ENCODE measurements around the gene P4HA2.

Gene P4HA2

GRCh38 chr5:132221781-132222648 is 5.6 kb downstream of the P4HA2 start:
- peak; percentile 76 for DNase-seq

- peak; percentile 32 for DNase-seq
Observed at GRCh38 chr5:132220491-132220890, 7.2 kb downstream of the P4HA2 start.

- DNase-seq: no peak
Observed at GRCh38 chr5:132219981-132220380, 7.7 kb downstream of the P4HA2 start.

DNA sequence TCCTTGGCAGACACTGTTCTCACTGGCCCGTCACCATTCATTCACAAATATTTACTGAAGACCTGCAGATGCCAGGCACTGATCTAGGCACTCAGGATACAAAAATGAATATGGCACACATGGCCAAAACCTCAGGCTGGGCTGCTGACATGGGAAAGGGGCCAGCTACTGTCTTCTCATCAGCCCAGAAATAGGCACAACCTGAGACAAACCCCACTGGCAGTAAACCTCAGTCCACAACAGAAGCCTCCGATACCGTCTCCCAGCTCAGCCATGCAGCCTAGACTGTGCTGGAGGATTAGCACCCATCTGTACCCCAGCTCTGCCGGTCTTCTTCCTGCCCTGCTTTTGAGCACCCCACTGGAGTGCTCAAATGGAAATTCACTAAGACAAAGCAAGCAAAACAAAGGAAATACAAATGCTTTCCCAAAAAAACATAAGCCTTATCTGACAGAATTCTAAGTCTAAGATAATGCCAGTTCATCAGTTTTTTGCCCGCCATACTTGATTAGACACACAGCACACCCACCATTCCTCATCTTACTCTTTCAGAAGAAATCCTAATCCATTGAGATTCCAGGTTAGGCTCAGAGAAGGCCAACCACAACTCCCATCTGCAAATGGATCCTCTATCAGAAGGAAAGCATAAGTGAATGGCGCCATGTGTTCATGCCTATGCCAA is 8.2 kb downstream of the P4HA2 start:
- no peak for DNase-seq

GRCh38 chr5:132218321-132218720 is 9.3 kb downstream of the P4HA2 start:
- DNase-seq: no peak

GRCh38 chr5:132215329-132215728 is 12.3 kb downstream of the P4HA2 start:
- peak; percentile 98 for DNase-seq

- no peak for DNase-seq
Observed at GRCh38 chr5:132214491-132214890, 13.2 kb downstream of the P4HA2 start.

GRCh38 chr5:132213666-132214065 is 14.0 kb downstream of the P4HA2 start:
- no peak for DNase-seq

DNA sequence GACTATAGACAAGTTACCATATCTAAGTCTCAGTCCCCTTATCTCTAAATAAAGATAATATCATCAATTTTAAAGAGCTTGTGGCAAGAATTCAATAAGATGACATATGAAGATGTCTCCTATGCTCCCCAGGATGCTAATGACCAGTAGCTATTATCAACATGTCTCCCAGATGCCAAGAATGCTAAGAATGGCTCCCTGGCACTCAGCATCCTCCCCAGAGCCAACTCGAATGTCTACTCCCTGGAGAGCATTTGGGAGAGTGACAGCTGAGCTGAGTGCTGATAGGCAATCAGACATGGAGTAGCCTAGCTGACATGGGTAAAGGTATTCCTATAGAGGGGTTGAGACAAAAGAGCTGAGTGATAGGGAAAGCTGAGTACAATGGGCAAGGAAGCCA is 15.9 kb downstream of the P4HA2 start:
- no peak for DNase-seq

DNA sequence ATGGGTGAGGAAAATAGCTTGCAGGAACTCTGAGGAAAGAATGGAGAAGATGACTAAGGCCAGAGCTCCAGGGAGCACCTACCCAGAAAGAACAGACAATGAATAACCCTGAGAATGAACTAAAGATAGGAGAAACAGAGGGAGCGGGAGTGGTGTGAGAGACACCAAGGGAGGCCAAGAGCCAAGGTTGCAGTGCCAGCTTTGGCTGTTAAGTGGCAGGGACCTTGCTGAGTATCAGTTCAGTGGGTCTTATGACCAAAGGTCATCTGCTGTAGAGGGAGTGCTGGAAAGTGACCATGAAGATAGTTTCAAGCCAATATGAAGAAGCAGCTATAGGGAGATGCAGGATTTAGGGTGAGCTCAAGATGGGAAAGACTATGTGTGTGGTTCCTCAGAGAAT is 16.7 kb downstream of the P4HA2 start:
- no peak for DNase-seq

DNA sequence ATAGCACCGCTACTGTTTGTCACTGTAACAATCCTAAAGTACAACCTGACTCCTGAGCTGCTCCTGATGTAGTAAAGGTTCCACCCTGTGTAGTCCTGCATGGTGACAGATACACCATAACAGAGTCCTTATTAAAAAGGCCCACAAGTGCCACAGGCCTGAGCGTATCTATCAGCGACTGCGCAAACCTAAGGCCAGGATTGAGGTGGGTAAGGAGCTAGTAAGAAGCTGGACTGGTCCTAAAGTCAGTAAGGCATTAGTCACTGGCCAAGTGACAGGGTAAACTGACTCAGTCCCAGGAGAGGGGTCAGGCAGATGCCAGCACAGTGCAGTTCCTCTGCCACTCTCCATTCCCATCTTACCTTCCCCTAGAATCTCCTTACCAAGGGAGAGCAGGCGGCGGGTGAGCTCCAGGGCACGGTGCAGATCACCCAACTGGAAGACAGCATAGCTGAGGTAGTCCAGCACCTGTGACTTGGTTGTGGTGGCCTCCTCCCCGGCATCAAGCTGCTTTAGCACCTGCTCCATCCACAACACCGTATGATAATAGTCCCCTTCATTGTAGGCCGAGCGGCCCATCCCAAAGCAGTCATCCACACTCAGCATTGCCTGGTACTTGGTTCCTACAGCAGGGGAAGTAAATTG is 17.6 kb downstream of the P4HA2 start:
- DNase-seq: no peak

DNA sequence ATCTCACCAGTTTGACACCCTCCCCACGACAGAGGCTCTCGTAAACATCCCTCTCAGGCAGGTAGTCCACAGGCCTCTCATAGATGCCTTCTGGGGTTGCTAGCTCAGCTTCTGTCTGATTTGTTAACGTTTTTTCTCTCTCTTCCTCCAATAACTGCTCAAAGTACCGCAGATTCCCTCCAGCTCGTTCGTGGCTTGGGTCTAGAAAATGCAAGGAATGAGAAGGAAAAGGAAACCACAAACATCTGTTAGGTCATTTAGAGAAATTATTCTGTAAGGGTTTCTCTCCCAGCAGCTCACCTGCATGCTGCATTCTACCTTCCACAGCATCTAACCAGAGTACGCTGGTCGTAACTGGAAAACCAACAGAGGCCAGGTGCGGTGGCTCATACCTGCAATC is 18.5 kb downstream of the P4HA2 start:
- peak; percentile 79 for DNase-seq

DNA sequence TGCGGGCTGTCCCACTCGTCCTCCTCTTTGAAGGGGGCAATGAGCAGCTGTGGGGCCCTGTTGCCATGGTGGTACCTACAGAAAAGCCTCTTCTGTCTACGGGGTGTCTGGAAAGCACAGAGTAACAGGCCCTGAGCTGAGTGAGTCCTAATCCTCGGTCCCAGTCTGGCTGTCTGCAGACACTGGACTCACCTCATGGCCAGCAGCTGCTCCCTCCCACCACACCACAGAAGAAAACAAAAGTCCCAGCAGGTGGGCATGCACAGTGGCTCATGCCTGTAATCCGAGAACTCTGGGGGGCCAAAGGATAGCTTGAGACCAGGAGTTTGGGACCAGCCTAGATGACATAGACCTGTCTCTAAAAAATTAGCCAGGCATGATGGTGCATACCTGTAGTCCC is 19.9 kb downstream of the P4HA2 start:
- no peak for DNase-seq

DNA sequence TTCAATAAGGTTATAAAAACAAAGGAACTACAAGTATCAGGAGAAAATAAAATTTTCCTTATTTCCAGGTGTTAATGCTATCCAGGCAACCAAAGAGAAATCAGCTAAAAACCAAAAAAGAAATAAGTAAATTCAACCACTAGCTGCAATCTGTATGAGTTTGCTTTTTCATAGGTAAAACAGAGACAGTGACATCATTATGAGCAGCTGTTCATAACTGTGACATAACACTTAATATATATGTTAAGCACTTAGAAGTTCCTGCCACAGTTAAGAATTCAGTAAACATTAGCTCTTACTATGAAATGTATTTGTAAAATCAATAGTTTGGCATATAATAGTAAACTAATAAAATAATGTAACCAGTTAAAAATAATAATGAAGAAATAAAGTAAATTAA is 20.9 kb downstream of the P4HA2 start:
- DNase-seq: no peak

DNA sequence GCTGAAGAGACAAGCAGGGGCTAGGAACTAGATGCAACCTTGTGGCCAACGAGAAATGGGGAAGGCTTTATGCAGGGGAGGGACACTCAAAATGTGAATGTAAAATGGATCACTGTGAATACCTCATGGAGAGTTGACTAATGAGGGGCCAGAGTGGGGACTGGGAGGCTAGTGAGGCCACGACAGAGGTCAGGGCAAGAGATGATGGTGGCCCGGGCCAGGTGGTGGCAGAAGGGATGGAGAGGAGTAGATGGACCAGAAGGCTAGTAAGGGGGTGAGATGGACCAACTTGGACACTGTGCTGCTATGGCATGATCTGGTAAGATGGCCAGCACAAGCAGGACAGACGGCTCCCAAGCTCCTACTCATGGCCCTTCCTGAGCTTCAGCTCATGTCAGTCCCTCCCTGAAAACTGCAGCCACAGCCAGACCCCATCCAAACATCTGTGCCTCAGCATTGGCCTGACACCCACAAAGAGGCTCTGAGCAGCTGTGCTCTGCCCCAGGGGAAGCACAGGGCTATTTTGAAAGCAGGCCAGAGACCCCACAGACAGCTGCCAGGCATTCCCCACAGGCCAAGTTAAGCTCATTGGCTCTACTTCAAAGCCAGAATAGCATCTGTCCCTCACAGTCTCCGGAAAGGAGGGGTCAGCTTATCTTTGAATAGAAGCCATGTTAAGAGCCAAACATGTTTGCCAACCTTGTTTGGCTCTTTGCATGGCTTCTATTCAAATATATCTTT is 22.1 kb downstream of the P4HA2 start:
- peak; percentile 42 for DNase-seq

DNA sequence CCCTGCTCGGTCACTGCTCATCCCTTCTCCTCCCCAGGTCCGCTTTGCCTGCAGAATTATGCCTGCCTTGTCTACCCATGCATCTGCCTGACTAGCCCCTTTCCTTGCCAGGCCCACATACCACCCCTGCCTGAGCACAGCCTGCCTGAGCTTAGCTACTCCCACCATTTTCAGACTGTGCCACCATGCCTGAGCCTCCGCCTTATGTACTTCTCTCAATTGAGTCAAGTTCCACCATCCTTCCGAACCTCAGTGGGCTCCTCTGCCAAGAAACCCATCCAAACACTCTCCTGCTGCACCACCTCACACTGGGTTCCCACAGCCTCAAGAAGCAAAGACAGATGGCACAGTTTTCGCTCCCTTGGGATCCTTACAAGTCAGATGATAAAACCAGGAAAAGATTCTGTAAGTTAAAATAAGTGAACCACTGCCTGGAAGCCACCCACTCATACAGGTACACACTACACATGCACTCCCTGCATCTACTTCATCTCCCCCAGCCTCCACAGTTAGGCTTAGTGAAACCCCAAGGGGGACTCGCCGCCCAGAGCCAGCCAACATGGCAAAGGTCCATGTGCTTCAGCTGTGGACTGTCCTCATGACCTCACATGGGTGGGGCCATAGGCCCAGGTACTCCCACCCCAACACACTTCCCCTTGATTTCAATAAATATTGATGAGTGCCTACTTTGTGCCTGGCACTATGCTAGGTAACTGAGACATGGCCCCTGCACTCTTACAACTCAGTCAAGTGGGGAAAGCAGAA is 23.1 kb downstream of the P4HA2 start:
- no peak for DNase-seq

DNA sequence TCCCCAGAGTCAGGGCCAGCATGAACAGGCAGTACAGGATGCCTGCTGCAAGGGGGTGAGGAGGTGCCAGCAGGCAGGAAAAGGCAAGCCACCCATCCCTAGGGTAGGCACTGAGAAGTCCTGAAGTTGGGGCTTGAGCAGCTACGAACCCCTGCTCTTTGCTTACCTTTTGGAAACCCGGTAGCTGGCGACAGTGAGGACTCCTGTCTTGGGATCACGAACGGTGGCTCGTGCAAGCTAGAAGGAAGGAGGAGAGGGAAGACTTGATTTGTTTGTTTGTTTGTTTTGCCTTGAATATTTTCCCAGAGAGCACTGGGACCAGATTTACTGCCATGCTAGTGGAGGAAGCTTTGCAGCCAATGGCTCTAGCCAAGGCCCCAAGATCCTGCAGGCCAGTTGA is 23.7 kb downstream of the P4HA2 start:
- DNase-seq: no peak

DNA sequence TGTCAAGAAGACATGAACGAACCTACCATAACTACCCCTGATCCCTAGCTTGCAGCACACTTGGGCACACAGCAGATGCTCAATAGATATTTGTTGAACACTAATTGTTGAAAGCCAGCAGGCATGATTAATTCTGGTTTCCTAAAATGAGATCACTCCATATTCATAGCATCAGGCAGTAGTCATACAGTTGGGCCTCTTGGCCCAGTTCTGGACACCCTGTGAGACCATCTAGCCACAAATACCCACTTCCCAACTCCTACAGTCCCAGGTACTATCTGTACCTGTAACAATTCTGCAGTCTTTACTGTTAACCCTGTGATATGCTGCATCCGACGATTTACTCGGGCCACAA is 24.2 kb downstream of the P4HA2 start:
- DNase-seq: no peak

- no peak for DNase-seq
Observed at GRCh38 chr5:132202711-132203463, 24.8 kb downstream of the P4HA2 start.

- DNase-seq: no peak
Observed at GRCh38 chr5:132199116-132199680, 28.5 kb downstream of the P4HA2 start.

GRCh38 chr5:132198571-132198970 is 29.1 kb downstream of the P4HA2 start:
- no peak for DNase-seq
